DMS114 treated with DMSO at 0.1 percent for 48 hours (cell line): Measurements from ENCODE around the gene FLCN.
"Not testable (repeated sequence)": the region's sequence is repeated elsewhere in the genome, so short reads cannot be mapped to it uniquely, and the experiment has no call there.

Experiments
- DNase-seq: peaks from one replicate; lab custom pipeline; 2025; ENCODE audit not compliant: unreplicated experiment; lab: John Stamatoyannopoulos, UW

FLCN gene

GRCh38 chr17:17186551-17187505 lies 50.1 kb downstream of the FLCN start:
- DNase-seq: no peak

- DNase-seq: no peak
These were observed 50.9 kb downstream of the FLCN start for GRCh38 chr17:17186051-17186450.

DNA sequence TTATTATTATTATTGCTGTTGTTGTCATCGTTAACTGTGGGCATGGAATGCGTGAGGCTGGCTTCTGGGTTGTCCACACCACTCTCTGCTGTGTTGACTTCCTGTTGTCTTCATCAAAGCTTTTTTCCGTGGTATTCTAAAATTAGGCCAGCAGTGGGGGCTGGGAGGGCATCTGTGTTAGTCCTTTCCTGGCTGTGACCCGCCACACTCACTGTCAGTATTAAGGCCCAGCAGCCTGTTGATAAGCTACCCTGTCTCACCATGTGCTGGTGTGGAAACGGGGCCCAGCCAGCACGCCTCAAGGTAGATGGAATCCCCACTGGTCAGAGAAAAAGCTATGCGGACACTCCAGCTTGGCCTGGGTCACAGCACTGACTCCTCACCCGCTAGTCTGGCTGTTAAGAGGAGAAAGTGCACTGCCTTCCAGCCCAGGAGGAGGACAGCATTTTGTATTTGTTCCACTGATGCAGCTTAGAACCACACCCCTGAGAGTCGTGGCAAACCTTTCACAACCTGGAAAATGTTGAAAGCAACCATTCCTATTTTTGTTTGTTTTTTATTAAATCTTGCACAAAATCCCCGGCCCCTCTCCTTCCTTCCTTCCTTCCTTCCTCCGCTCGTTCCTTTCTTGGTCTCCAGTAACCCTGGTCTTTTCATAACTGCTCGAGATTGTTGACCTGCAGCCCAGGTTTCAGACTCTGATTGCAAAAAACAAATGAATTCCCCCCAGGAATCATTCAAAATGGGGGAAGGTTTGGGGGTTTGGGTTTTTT lies 51.8 kb downstream of the FLCN start:
- not testable (repeated sequence) for DNase-seq

- no peak for DNase-seq
These were observed 53.2 kb downstream of the FLCN start for GRCh38 chr17:17183744-17184143.

DNA sequence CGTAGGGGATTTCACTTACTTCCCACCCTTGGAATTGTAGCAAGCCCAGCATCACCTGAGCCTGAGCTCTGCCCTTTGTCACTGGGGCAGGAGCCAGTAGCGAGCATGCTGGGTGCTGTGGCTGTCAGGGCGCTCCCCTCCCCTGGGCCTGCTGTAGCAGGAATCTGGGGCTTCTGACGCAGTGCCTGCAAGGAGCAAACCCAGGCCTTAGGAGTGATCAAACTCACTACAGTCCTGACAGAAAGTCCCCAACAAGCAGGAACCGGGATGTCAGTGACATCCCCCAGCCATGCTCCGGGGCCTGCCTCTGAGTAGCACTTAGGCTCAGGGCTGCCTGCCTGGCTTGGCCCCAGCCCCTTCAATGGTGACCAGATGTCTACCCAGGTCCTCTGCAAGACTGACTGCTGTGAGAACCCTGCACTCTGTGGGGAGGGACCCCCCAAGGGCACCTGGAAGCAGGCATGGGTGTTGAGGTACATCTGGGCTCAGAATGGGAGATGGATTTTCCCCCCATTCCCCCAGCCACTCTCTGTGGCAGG lies 54.3 kb downstream of the FLCN start:
- no peak for DNase-seq

DNA sequence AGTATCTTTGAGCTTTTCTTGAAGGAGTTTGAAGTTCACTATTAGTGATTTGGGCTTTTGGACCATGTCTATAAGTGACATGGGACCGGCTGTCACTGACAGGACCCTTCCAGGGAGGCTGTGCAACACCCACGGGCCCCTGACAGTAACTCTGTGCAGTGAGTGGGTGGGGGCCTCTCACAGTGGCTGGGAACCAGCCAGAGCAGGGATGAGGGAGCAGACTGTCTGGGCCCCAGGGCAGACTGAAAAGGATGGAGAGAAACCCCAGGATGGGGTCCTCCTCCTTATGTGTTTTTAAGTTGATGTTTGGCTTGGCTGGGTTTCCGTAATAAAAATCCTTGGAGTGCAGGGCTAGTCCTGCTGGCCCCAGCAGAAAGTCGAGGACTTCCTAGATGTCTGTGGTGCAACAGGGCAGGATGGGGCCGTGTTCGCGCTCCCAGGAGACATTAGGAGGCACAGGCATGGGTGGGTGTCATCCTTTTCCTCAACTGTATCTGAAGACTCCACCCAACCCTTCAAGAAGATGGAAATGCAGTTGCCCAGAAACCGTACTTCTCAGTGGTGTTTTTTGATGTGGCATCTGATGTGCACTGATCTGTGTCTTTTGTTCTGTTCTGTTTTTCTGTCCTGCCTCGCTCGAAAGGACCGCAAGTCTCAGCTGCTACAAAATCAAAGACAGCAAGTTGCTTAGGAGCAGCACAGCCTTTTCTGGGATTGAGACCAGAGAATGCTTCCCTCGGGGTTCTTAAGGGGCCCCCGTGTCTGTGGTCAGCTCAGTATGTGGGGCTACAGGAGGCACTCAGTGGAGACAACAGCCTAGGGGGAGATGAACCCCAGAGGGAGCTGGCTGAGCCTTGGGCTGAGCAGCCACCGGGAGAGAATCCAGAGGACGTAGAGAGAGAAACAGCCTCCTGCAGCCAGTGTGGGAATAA lies 55.0 kb downstream of the FLCN start:
- DNase-seq: no peak

DNA sequence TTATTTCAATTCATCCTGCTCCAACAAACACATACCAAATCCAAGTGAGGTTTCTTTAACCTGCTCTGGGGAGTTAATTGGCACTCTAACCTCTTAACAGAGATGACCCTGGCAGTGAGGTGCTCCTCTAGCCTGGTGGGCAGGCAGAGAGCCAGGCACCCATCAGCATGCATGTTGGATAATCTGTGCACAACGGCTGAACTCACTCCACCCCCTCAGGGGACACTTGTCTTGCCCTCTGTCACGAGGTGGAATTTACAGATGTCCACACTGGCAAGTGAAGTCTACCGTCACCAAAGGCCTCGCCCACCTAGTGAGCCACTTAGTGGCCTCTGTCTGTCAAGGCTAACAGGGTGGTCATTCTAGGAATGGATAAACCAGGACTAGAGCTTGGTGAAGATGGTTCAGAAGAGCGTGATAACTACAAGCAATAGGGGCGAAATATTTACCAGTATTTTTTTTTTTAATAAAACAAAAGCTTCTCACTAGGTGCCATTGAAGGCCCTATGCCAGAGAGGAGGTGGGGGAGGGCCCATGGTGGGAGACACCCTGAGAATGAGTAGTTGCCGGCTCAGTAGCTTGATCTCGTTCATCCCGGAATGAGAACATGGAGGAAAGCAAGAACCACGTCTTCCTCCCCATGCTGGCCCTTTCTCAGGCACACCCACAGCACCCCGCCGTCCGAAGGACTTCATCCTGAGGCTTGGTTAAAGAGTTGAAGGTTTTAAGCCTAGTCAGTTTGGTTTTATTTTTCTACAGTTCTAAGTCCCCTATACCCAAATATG lies 56.0 kb downstream of the FLCN start:
- DNase-seq: no peak

- no peak for DNase-seq
These were observed 56.8 kb downstream of the FLCN start for GRCh38 chr17:17180141-17180603.

GRCh38 chr17:17179371-17179827 lies 57.6 kb downstream of the FLCN start:
- no peak for DNase-seq

GRCh38 chr17:17177176-17177575 lies 59.8 kb downstream of the FLCN start:
- no peak for DNase-seq

- DNase-seq: no peak
These were observed 60.6 kb downstream of the FLCN start for GRCh38 chr17:17176341-17176740.

DNA sequence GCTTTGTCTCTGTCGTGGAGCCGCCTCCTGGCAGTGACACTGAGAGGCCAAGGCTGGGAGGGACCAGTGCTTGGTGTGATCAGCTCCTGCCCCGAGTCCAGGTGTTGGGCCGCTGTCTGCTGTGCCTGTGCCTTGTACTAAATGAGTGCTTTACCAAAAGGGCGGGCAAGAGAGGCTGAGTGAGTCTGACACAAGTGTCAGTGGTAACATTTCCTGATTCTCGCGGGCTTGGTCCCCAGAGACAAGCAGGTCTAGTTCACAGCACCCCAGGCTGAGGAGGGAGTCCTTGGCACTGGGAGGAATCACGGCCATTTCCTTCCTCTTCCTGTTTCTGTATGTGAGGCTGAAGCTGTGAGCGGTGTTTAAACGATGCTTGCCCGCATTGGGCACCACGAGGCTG lies 61.1 kb downstream of the FLCN start:
- no peak for DNase-seq

- DNase-seq: no peak
These were observed 61.6 kb downstream of the FLCN start for GRCh38 chr17:17175340-17175739.

DNA sequence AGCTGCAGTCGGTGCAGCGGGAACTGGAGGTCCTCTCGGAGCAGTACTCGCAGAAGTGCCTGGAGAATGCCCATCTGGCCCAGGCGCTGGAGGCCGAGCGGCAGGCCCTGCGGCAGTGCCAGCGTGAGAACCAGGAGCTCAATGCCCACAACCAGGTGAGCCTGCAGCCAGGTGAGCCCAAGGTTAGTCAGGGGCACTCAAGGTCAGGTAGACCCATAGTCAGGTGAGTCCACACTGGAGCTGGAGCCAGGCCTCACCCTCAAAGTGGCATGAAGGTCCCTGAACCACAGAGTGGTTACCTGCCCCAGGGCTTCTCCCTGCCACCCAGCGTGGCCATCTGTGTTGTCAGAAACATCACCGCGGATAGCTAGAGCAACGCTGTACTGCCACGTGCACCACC lies 63.0 kb downstream of the FLCN start:
- DNase-seq: no peak

DNA sequence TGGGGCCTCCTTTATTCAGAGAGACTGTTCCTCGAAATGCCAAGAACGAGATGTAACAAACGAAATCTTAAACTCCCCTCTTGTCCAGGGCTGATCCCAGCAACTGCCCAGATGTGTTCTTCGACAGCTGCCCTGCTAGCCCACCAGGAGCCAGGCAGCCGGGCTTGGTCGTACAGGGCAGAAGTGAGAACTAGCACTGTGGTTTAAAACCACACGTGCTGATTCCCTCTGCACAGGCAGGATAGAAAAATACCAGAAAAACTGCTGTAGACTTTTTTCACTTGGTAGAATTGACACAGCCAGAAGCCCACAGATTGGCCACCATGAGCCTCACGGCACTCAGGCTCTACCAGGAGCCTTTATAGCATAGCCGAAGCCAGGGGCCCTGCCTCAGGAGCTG lies 64.0 kb downstream of the FLCN start:
- no peak for DNase-seq

DNA sequence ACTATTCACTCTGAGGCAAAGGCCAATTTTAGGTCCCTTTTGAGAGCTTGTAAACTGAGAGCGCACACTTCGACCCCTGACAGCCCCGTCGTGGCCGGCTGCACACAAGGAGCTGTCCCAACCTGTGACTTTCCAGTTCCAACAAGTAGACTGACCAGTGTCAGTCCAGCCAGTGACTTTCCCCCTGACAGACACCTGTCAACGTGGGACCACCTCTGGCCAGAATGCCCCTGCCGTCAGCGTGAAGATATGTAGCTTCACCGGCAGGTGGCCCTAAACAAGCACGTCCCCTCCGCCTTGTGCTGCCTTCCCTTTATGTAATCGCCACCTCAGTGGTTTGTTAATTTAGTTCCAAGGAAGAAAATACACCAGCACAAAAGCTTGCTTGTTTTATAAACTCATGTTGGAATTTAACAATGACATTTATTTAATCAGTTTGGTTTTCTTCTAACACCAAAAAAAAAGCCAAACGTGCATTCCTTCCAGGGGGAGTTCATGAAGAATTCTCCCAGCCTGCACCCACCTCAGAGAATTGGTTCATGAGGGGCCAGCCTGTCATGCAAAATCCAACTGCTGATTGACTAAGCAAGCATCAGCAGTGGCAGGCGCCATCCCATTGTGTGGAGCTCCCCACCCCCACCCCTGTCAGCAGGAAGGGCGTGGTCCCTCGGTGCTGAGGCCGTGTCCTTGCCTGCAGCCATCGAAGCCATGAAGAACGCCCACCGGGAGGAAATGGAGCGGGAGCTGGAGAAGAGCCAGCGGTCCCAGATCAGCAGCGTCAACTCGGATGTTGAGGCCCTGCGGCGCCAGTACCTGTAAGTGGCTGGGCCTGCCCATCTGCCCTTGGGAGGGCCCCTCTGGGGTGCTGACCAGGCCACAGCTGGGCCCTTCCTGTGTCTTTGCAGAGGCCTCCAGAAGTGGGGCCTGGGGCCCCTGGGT lies 64.7 kb downstream of the FLCN start:
- no peak for DNase-seq

DNA sequence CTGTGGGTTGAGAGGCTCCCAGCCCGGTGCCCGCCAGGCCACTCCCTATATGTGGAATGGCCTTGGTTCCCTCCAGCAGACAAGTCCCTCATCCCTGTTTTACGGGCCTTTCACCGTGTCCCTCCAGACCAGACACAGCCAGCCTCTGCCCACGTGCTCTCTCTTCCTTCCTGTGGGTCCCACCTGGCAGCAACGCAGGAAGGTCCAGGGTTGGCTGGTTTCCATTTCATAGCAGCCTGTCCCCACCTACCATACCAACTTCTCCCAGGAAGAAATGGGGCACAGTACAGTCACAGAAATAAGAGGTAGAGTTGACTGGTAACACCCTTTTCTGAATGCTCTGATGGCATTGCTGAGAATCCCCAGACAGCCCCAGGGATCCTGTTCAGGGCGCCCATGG lies 65.8 kb downstream of the FLCN start:
- DNase-seq: no peak

GRCh38 chr17:17170346-17170985 lies 66.5 kb downstream of the FLCN start:
- no peak for DNase-seq
